Glomerular visceral epithelial cell (primary cell): ENCODE data around the gene PIM3.
A peak's percentile ranks its signal among the peaks of the same experiment; 100 is the strongest.
"Not testable (repeated sequence)": the region's sequence is repeated elsewhere in the genome, so short reads cannot be mapped to it uniquely, and the experiment has no call there.

Experiments used
- DNase-seq: peaks from one replicate; pipeline ENCODE4 v3.0.0-alpha.2; 2016; ENCODE audit errors: extremely low spot score

PIM3 gene

DNA sequence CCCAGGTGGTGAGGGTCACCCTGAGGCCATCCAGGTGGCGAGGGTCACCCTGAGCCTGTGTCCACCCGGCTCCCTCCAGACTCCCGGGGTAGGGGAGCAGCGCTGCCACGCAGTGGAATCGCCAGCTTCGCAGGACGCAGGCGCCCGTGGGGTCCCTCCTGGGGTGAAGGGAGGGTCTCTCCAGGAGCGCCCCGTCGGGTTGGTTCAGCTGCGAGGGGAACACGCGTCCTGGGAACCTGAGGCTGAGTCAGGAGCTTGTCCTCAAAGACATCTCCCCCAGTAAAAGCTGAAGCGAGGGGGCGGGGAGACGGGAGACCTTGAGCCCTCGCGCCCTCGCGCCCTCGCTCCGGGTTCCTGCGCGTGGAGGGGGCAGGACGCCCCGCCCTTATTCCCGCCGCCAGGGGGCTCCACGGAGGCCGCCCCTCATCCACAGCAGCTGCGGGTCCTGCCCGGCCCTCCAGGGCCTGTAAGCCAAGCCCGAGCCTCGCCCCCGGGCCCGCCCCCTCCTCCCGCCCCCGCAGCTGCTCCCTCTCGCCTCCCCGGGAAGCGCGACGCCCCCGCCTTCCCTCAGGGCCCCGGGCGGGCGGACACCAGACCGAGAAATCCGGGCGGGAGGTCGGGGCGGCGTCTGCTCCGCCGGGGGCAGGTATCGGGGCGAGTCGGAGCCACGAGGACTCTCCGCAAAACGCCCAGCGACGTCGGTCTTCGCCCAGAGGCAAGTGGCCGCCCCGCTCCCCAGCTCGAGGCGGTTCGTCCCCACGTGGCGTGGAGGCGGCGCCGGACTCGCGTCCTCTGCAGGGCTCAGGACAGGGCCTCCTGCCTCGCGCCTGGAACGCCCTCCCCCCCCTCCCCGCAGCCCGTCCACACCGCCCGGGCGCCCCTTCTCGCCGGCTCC, 22.8 kb downstream of the PIM3 start:
- DNase-seq, result no peak

DNA sequence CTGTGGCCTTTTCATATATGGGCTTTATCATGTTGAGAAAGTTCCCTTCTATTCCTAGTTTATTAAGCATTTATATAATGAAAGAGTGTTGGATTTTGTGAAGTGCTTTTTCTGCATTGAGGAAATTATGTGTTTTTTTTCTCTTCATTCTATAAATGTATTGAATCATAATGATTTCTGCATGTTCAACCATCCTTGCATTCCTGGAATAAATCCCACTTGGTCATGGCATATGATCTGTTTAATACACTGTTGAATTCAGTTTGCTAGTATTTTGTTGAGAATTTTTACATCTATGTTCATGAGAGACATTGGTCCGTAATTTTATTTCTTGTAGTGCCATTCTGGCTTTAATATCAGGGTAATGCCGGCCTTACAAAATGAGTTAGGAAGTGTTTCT, 25.8 kb downstream of the PIM3 start:
- no peak for DNase-seq

GRCh38 chr22:49989826-49990225, 29.3 kb downstream of the PIM3 start:
- not testable (repeated sequence) for DNase-seq

GRCh38 chr22:49991167-49991566, 30.6 kb downstream of the PIM3 start:
- no peak for DNase-seq

DNA sequence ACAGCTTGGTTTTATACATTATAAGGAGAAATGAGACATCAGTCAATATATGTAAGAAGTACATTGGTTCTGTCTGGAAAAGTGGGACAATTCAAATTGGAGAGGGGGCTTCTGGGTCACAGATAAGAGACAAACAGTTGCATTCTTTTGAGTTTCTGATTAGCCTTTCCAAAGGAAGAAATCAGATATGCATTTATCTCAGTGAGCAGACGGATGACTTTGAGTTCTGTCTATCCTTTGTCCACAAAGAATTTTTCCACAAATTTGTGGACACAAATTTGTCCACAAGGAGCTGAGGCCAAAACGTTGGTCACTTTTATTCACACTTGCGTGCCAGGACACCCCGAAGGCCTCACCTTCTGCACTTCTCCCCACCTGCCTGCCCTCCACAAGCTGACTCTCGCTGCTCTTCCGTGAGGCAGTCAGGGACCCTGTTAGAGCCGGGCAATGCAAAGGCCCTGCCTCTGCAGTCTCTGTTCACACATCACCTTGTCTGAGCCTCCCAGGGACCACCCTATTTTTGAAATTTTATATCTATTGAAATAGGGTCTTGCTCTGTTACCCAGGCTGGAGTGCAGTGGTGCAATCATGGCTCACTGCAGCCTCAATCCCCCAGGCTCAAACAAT, 31.4 kb downstream of the PIM3 start:
- no peak for DNase-seq

DNA sequence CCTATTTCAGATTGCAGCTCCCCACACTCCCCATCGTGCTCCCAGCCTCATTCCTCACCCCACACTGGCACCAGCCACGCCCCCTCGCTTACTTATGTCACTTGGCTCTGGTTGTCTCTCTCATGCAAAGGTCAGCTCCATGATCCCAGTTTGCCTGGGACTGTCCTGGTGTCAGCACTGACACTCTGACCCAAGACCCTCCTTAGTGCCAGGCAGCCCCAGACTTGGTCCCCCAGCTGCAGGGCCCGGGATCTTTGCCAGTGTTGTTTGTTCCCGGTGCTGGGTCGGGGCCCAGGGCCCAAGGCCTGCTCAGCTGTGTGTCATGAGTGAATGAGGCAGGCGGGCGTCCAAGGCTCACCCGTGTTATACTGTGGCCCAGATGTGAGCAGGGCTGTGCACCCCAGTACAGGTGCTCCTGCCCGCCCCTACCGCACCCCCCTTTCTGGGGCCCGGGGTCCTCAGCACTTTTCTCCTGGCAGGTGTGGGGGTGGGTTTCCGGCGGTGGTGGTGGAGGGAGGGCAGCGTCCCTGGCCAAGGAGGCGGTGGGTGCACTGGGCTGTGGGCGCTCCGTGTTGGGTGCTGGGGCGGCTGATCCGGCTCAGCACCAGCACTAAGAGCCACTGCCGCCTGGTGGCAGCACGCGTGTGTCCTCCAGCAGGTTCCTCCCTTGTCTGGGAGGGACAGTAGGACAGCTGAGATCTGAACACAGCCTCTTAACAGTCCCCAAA, 32.5 kb downstream of the PIM3 start:
- peak; percentile 35 for DNase-seq

DNA sequence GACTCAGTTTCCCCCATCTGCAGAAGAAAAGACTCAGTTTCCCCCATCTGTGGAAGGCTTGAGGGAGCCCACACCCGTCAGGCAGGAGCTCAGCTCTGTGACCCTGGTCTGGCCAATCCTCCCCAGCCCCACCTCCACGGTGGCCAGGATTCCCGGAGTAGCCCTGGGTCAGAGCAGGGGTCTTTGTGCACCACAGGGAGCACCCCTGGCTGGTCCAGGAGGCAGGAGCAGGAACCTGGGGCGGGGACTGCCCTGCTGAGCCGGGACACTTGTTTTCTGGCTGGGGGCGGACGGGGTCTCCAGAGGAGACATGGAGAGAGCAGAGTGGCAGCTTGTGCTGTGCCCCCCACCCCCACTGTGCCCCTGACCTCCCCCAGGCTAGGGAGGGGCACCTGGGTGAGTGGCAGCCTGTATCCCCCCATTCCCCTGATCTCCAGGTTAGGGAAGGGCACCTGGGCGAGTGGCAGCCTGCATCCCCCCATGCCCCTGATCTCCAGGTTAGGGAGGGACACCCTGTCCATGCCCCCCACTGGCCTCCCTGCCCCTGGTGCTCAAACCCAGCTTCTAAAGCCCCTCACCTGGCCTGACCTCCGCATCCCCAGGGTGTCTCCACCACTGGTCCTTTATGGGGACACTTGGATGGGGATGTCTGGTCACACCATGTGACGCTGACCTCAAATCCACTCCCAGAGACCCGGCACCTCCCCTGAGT, 33.2 kb downstream of the PIM3 start:
- DNase-seq, result no peak

GRCh38 chr22:49994361-49995040, 33.9 kb downstream of the PIM3 start:
- DNase-seq, result no peak

GRCh38 chr22:49995041-49995360, 34.4 kb downstream of the PIM3 start:
- no peak for DNase-seq

DNA sequence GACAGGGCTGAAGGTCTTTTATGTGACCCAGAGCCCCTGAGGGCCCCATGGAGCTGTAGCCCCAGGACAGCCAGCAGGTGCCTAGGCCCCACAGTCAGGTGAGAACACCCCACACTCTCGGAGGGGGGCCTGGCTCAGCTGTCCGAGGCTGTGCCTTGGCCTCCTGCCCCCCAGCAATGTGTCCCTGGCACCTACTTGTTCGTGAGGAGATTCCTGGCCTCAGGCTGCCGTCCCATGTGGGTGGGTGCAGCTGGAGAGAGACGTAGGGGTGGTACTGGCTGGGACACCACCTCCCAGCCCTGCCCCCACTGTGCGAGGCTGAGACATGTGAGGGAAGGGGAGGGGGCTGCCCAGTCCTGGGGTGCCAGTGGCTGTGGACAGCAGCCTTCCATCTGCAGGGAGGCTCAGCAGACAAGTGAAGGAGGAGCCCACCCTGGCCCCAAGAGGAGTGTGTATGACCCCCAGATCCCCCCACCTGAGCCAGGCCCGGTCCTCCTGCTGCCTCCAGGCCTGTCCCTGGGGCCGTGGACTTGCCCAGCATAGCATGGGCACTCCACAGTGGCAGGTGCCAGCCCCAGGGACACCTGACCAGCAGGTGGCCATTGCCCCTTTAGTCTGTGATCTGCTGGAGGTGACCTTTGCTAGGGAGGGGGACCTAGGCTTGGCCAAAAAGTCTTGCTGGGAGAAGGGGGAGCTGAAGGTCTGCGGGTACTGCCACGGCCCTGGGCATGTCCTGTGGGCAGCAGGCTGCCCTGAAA, 35.0 kb downstream of the PIM3 start:
- DNase-seq, result no peak

DNA sequence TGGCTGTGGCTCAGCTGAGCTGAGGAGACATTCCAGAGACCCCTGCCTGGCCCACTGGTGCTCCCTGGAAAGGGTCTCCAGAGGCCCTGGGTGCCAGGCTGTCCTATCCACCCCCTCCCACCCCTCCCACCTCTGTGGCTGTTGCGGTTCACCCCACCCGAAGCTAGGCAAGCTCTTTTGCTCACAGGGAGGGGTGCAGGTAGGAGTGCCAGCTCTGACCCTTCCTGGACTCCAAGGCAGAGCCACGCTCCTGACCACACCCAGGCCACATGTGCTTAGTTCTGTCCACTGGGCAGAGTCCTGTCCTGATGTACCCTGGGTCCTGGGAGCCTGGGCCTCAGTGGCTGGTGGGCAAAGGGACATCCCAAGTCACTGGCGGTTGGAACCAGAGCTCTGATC, 35.5 kb downstream of the PIM3 start:
- no peak for DNase-seq

DNA sequence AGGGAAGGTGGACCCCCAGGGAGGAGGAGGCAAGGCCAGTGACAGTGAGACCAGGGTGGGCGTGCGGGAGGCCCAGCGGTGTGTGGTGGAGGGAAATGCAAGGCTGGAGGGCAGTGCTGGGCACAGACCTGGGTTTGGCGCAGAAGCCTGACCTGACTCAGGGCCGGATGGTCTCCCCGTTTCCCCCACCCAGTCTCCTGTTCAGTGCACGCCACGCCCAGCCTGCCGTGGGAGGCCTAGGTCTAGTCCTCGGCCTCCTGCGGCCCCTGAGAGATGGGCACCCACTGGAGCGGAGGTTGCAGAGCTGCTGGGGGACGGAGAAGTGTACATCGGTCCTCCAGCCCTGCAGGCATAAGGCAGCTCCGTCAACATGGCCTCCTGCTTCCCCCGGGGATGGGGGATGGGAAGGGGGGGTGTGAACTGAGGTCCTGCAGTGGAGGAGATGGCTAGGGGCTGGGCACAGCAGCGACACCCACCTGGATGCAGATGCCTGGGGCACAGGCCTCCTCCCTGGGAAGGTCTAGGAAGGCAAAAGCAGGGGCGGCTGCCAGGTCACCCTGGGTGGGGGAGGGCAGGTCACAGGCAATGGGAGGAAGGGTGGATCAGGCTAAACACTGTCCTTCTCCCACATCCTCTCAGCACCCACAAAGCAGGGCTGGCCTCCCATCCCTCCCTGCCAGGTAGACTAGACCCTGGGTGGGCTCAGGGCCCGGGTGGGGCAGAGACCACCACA, 36.1 kb downstream of the PIM3 start:
- no peak for DNase-seq

DNA sequence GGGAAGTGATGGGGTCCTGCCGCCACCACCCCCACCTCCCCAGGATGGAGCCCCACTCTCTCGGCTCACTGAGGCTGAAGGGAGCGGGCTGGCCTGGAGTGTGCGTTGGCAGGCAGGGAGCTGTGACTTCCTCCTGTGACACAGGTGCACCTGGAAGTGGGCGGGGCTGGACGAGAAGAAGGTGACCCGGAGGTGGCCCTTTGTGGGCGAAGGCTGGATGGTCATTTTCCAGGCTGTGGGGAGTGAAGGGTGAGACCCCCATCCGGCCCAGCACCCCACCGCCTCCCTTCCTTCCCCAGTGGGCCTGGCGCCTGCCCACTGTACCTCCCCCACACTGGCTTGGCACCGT, 36.7 kb downstream of the PIM3 start:
- DNase-seq, result no peak

GRCh38 chr22:49997932-49998717, 37.6 kb downstream of the PIM3 start:
- no peak for DNase-seq

DNA sequence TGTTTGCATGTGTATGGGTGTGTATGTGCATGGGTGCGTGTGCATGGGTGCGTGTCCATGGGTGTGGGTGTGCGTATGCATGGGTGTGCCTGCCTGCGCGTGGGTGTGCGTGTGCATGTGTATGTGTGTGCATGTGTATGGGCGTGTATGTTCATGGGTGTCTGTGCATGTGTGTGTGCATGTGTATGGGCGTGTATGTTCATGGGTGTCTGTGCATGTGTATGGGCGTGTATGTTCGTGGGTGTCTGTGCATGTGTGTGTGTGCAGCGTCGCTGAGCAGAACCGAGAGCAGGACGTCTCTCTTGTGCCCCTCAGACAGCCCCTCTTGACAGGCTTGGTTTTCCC, 38.1 kb downstream of the PIM3 start:
- no peak for DNase-seq

- no peak for DNase-seq
Measured at GRCh38 chr22:49999063-49999945, 38.7 kb downstream of the PIM3 start.

DNA sequence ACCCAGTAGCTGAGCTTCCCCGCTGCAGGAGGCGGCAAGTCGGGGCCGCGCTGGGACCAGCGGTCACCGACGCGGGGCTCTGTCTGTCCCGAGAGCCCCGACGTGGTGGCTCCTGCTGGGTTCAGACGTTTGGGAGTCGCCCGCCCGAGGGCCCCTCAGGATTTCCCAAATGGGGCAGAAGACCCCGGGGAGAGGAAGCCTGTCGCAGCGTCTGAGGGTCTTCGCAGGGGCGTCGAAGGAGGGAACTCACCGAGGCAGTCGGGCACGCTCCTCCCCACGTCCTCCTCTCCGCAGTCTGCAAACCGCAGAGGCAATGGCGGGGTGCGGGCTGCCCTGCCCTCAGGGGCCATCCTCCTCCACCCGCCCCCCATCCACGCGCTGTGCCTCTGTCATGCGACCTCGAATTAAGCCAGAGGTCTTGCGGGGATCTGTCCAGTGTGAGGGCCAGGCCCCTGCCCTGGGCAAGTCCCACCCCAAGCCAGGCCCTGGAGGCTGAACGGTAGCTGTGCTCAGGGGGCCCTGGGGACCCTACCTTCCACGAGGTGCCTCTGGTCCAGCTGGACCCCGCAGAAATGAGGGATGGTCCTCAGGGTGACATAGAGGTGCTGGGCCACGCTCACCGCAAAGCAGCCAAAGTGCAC, 39.5 kb downstream of the PIM3 start:
- DNase-seq, result no peak
